ENCODE measurements around the gene NME3. TPM values are rescaled to one million over a fixed set of nuclear protein-coding genes. Genes with fewer than 3 reads are reported as not detected.

Gene NME3
- total and polyA plus RNA-seq, 2 of the 13 experiments (the other 11 are each of a cell fraction or from before 2014, with no cell fraction given), result 10.4 to 15.9 TPM

- Histone ChIP-seq H4K20me1 (ENCODE audit: insufficient read depth, low read length) (no peaks in the 10 kb centered on the region), H3K27me3 (ENCODE audit: control insufficient read depth in 1 of 2, insufficient read depth in 2 of 2, low read length in 2 of 2) (peaks cover 0 to 2% of the 10 kb centered on the region in 2 experiments; a peak in 2 of 5 replicates), H3K9me3 (ENCODE audit: low read length) (no peaks in the 10 kb centered on the region), H3K9ac (ENCODE audit: insufficient read depth, low read depth, low read length) (no peak overlapping the region), H3K36me3 (replicated peaks in 1 of 2; ENCODE audit: control insufficient read depth in 1 of 2, insufficient read depth in 2 of 2, low read length in 2 of 2) (peaks cover 5 to 13% of the 10 kb centered on the region in 2 experiments; a peak in 3 of 5 replicates), H3K79me2 (ENCODE audit: insufficient read depth, low read length) (peaks cover 20% of the 10 kb centered on the region), H2AFZ (ENCODE audit: low read length) (no peak overlapping the region), H3K4me3 (replicated peaks in 1 of 3; ENCODE audit: insufficient read depth in 1 of 3, low read depth in 2 of 3, low read length in 3 of 3) (no peak overlapping the region), H3K4me1 (ENCODE audit: insufficient read depth, low read length) (peaks cover 24% of the 10 kb centered on the region), H3K27ac (ENCODE audit: extremely low read length, insufficient read depth, low read length) (no peak overlapping the region), H3K4me2 (ENCODE audit: low read depth, low read length) (no peak overlapping the region)
- no peak for ATAC-seq
- TF ChIP-seq POLR2G (IDR thresholded peaks at IDR 0.05; ENCODE audit: low read depth, low read length) (peak; percentile 64), ZFP91 (CRISPR knock-in tag; IDR thresholded peaks at IDR 0.05; ENCODE audit: borderline replicate concordance) (0 out of 2 replicates have a peak, but pooled peaks have one; percentile 26), RBFOX2 (IDR thresholded peaks at IDR 0.05; ENCODE audit: low read depth, low read length) (0 out of 2 replicates have a peak, but pooled peaks have one; percentile 15), TAF15 (IDR thresholded peaks at IDR 0.05; ENCODE audit: low read depth, low read length, poor library complexity, severe bottlenecking) (peak; percentile 35), MZF1 (CRISPR knock-in tag; IDR thresholded peaks at IDR 0.05; ENCODE audit: borderline replicate concordance) (no peak), AGO2 (optimal IDR thresholded peaks at IDR 0.05; ENCODE audit: low read depth, low read length) (peak; percentile 87), POLR2A (IDR thresholded peaks at IDR 0.05; ENCODE audit: insufficient read depth in 1 of 2, low read depth in 2 of 2, low read length in 2 of 2) (peak; percentile 21 to 35; a peak in 3 of 4 replicates), ZBTB33 (CRISPR knock-in tag; IDR thresholded peaks at IDR 0.05) (peak; percentile 89), RBM22 (optimal IDR thresholded peaks at IDR 0.05; ENCODE audit: low read length) (peak; percentile 2), AGO1 (IDR thresholded peaks at IDR 0.05; ENCODE audit: low read depth, low read length, poor library complexity, severe bottlenecking) (peak; percentile 90)
- TF ChIP-seq, protein P1, sequence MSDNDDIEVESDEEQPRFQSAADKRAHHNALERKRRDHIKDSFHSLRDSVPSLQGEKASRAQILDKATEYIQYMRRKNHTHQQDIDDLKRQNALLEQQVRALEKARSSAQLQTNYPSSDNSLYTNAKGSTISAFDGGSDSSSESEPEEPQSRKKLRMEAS (IDR thresholded peaks at IDR 0.05), result no peak
- TF ChIP-seq, protein P2, sequence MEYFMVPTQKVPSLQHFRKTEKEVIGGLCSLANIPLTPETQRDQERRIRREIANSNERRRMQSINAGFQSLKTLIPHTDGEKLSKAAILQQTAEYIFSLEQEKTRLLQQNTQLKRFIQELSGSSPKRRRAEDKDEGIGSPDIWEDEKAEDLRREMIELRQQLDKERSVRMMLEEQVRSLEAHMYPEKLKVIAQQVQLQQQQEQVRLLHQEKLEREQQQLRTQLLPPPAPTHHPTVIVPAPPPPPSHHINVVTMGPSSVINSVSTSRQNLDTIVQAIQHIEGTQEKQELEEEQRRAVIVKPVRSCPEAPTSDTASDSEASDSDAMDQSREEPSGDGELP (IDR thresholded peaks at IDR 0.05; ENCODE audit: borderline replicate concordance, low read depth), result no peak
- ChIA-PET POLR2A (interaction anchor here (1.3 to 1.6 kb wide), 3 partner anchors 45 to 162 kb away, joined by 3 to 4 read pairs (median 4); no protein-coding TSS in a partner anchor), CTCF (ENCODE audit: low intra/inter-chr PET ratio, low total read pairs) (no interaction called here)
- DNase-seq (ENCODE audit: low spot score), result no peak
- 90% methylated on average over 24 of the region's 34 CpGs for WGBS (ENCODE audit: low lambda C conversion rate)
- BruUV-seq (replicated peaks), result no TSS peak
- FAIRE-seq, result no peak
- intact Hi-C loops (cut with micrococcal nuclease; ENCODE audit: unreplicated experiment) (no loop called here), in situ Hi-C loops (cut with HindIII; ENCODE audit: extremely low pct_ligation_motif_present, low pct_unique_long_range_greater_than_20kb) (no loop called here)
These were observed 7.1 kb upstream of the NME3 start for GRCh38 chr16:1778200-1779179.

Data from HepG2 (cell line).